ENCODE measurements around the gene ORAI3.

The ORAI3 gene

GRCh38 chr16:30925995-30926811 is 22.7 kb upstream of the ORAI3 start:
- no peak overlapping the region for H3K27ac ChIP-seq (ENCODE audit: poor library complexity, severe bottlenecking)
- H3K4me3 ChIP-seq (ENCODE audit: severe bottlenecking), result no peak overlapping the region

DNA sequence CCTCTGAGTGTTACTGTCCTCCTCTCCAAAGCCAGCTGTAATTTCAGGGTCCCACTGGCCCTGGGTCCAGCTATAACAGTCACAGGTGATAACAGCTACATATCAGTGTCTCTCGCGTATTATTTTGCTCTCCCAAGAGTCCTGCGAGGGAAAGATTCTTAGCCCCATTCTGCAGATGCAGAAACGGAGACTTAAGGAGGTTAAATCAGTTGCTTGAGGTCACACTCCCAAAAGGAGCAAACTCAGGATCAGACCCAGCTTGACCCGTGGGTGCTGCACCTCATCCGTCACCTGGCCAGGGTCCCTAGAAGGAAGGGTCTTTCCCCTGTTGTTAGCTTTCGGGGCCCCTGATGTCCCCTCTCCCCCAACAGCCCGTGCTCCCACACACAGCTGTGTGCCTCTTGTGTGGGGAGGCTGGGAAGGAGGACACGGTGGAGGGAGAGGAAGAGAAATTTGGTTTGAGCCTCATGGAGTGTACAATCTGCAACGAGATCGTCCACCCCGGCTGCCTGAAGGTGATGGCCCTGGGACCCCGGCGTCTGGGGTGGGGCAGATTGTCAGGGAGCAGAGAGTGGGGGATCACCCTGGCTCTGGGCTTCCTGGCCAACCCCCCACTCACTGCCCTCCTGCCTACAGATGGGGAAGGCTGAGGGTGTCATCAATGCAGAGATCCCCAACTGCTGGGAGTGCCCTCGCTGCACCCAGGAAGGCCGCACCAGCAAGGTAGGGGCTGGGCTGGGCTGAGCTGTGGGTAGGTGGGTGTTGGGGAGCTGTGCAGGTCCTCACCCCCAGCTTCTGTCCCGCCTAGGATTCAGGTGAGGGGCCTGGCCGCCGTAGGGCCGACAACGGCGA is 21.7 kb upstream of the ORAI3 start:
- H3K4me1 ChIP-seq (ENCODE audit: insufficient read depth, poor library complexity, severe bottlenecking), result no peaks in the 10 kb centered on the region
- H3K27ac ChIP-seq (ENCODE audit: poor library complexity, severe bottlenecking), result no peak overlapping the region
- no peaks in the 10 kb centered on the region for H3K27me3 ChIP-seq (ENCODE audit: insufficient read depth, poor library complexity, severe bottlenecking)
- no peak for DNase-seq (ENCODE audit: low spot score)
- H3K4me3 ChIP-seq (ENCODE audit: severe bottlenecking), result no peak overlapping the region
- H3K36me3 ChIP-seq (ENCODE audit: low read depth), result peaks cover 18% of the 10 kb centered on the region
- no peak for TF ChIP-seq CTCF (IDR thresholded peaks at IDR 0.05; ENCODE audit: poor library complexity, severe bottlenecking)
- ATAC-seq (ENCODE audit: low read depth), result no peak
- H3K9me3 ChIP-seq (ENCODE audit: severe bottlenecking), result no peaks in the 10 kb centered on the region

More at GRCh38 chr16:30925995-30926811, 22.7 kb upstream of the ORAI3 start:
- Histone ChIP-seq H3K27me3 (ENCODE audit: insufficient read depth, poor library complexity, severe bottlenecking) (no peaks in the 10 kb centered on the region), H3K4me1 (ENCODE audit: insufficient read depth, poor library complexity, severe bottlenecking) (peaks cover 2% of the 10 kb centered on the region), H3K36me3 (ENCODE audit: low read depth) (peaks cover 9% of the 10 kb centered on the region), H3K9me3 (ENCODE audit: severe bottlenecking) (no peaks in the 10 kb centered on the region)
- DNase-seq (ENCODE audit: low spot score) (no peak), ATAC-seq (ENCODE audit: low read depth) (no peak)
- no peak for TF ChIP-seq CTCF (IDR thresholded peaks at IDR 0.05; ENCODE audit: poor library complexity, severe bottlenecking)

GRCh38 chr16:30927789-30928378 is 21.0 kb upstream of the ORAI3 start:
- H3K27ac ChIP-seq (ENCODE audit: poor library complexity, severe bottlenecking), result no peak overlapping the region
- no peaks in the 10 kb centered on the region for H3K27me3 ChIP-seq (ENCODE audit: insufficient read depth, poor library complexity, severe bottlenecking)
- no peaks in the 10 kb centered on the region for H3K4me1 ChIP-seq (ENCODE audit: insufficient read depth, poor library complexity, severe bottlenecking)
- DNase-seq (ENCODE audit: low spot score) (no peak), ATAC-seq (ENCODE audit: low read depth) (peak; percentile 44)
- TF ChIP-seq CTCF (IDR thresholded peaks at IDR 0.05; ENCODE audit: poor library complexity, severe bottlenecking), result no peak
- no peak overlapping the region for H3K4me3 ChIP-seq (ENCODE audit: severe bottlenecking)
- peaks cover 21% of the 10 kb centered on the region for H3K36me3 ChIP-seq (ENCODE audit: low read depth)
- H3K9me3 ChIP-seq (ENCODE audit: severe bottlenecking), result no peaks in the 10 kb centered on the region

DNA sequence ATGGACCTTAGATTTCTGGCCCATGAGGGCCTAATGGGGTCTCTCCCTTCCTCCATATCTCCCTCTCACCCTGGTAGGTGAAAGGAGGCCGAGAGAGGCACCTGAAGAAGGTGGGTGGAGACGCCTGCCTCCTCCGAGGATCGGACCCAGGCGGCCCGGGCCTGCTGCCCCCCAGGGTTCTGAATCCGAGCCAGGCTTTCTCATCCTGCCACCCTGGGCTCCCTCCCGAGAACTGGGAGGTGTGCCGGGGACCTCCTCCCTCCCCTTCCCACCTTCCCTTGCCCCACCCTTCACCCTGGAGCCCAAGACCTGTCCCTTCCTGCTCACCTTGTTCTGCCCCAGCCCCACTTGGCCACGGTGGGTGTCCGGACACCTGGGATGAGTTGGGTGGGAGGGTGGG is 20.5 kb upstream of the ORAI3 start:
- Histone ChIP-seq H3K4me3 (ENCODE audit: severe bottlenecking) (no peak overlapping the region), H3K27ac (ENCODE audit: poor library complexity, severe bottlenecking) (no peak overlapping the region), H3K9me3 (ENCODE audit: severe bottlenecking) (no peaks in the 10 kb centered on the region), H3K36me3 (ENCODE audit: low read depth) (peaks cover 26% of the 10 kb centered on the region), H3K4me1 (ENCODE audit: insufficient read depth, poor library complexity, severe bottlenecking) (no peaks in the 10 kb centered on the region), H3K27me3 (ENCODE audit: insufficient read depth, poor library complexity, severe bottlenecking) (no peaks in the 10 kb centered on the region)
- TF ChIP-seq CTCF (IDR thresholded peaks at IDR 0.05; ENCODE audit: poor library complexity, severe bottlenecking), result no peak
- ATAC-seq (ENCODE audit: low read depth), result no peak
- DNase-seq (ENCODE audit: low spot score), result no peak

All from RWPE2 (cell line).